Fibroblast of the aortic adventitia (primary cell): Measurements from ENCODE around the gene ZNF584. TPM values are rescaled to one million over a fixed set of nuclear protein-coding genes. Genes with fewer than 3 reads are reported as not detected.
A peak's percentile ranks its signal among the peaks of the same experiment; 100 is the strongest.

Source experiments
- DNase-seq: peaks from one replicate; pipeline ENCODE4 v3.0.0-alpha.2; 2010; ENCODE audit warnings: low read depth
- H3K4me3 ChIP-seq: 2 replicates; pipeline ENCODE4 v1.5.1; 2011; ENCODE audit warnings: low read depth, mild to moderate bottlenecking, control low read depth, low read length, moderate library complexity
- total RNA-seq: library from RNA; depleted of rRNA; stranded (reverse); fragments of >200 nt; gene quantifications from 2 replicates; pipeline ENCODE4 v1.2.3, GENCODE V29; 2012; ENCODE audit warnings: low replicate concordance
- TF ChIP-seq, protein P1 (sequence below): IDR thresholded peaks from 2 replicates; pipeline ENCODE4 v1.5.1; 2011; ENCODE audit warnings: mild to moderate bottlenecking, low read length, control low read depth, inconsistent platforms; ENCODE audit not compliant: insufficient read depth

The ZNF584 gene
- 14.4 and 17.1 TPM in 2 replicates for total RNA-seq

DNA sequence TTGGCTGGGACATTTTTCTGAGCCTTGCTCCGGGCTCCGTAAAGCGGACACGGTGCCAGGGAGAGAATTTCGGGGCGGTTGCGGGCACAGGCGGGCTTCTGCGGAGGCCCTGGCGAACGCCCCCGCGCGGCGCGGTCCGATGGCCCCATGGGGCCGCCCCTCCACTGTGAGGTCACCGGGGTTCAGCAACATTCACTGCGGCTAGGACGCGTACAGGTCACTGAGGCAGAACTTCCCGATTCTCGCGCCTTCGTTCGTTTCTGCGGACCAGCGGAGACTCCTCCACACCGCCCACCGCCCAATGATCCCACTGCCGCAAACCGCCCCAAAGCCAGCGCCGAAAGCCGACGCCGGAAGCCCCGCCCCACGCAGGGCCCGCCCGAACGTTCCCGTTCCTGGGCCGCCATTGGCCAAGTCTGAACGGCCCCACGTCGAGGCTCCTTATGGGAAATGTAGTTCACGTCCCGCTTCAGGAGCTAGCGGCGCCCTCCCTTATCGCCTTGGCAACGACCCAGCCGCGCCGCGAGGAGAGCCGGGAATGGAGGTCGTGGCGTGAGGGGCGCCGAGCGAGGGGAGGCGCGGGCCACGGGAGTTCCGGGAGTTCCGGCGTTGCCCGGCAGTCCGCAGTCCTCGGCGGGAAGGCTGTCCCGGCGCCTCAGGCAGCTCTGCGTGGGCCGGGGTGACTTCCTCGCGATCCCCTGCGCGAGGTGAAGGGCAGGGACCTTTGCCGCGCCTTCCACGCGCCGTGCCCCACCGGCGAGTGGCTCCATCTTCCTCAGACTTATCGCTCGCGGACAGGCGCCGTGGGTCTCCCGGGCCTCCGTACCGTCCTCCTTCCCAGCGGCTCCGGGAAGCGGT is at the start of gene ZNF584:
Gene ZNF584 (plus strand): TSS at position 498 of the 858 bp plus-strand sequence. CDS start 499 bp downstream, outside the sequence.
- TF ChIP-seq, protein P1, sequence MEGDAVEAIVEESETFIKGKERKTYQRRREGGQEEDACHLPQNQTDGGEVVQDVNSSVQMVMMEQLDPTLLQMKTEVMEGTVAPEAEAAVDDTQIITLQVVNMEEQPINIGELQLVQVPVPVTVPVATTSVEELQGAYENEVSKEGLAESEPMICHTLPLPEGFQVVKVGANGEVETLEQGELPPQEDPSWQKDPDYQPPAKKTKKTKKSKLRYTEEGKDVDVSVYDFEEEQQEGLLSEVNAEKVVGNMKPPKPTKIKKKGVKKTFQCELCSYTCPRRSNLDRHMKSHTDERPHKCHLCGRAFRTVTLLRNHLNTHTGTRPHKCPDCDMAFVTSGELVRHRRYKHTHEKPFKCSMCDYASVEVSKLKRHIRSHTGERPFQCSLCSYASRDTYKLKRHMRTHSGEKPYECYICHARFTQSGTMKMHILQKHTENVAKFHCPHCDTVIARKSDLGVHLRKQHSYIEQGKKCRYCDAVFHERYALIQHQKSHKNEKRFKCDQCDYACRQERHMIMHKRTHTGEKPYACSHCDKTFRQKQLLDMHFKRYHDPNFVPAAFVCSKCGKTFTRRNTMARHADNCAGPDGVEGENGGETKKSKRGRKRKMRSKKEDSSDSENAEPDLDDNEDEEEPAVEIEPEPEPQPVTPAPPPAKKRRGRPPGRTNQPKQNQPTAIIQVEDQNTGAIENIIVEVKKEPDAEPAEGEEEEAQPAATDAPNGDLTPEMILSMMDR = peak; percentile 1
- DNase-seq = peak; percentile 92
- H3K4me3 ChIP-seq = peak within 1 kb of the TSS; percentile 95

DNA sequence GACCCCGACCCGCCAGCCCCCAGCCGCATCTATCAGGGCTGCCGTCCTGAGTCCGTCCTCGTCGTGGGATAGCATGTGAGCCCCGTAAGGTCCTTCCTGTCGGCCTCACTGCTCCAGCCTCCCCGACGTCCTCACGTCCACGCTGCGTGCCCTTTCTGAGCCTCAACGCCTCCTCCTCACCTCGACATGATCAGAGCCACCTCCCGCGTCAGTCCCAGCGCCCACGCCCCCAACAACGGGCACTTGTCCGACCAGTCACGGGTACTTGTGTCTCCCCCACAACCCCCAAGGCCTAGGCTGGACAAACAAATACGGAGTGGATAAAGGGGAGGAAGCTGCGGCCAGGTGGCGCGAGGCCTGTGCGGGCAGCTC is 46.6 kb upstream of the ZNF584 start:
- TF ChIP-seq, protein P1 = no peak
- H3K4me3 ChIP-seq = peak overlapping the region; percentile 80
- no peak for DNase-seq

DNA sequence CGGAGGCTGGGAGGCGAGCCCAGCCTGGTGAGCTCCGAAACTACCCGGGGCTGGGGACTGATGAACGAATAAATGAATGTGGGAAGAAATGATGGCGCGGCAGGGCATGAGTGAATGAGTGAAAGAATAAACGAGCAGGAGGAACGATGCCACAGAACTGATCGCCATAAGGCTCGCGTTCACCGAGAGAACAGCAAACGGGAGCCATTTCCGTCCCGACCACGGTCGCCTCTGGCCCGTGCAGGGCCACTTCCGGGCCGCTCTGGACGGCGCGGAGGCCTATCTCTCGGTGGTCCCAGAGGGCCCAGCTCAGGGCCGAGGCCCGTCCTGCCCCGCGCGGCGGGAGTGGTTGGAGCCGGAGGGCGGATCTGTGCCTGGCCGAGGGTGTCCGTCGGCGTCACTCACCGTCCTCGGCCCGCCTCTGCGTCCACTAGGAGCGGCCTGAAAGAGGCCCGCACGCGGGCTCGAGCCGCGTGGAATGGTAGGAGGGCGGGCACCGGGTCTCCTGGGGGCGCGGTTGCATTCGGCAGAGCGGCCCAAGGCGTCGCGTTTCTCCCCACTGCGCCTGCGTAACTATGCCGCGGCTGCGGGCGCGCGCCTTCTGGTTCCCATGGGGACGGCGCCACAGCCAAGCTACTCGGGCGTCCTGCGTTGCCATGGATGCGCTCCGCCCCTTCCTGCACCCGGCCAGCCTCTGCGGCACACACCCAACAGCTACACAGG is 46.0 kb upstream of the ZNF584 start, which contains the start of gene ZNF497:
Gene ZNF497 (minus strand): TSS at position 480 of the 723 bp plus-strand sequence. CDS start 5,116 bp downstream, outside the sequence.
- peak within 1 kb of the TSS; percentile 80 for H3K4me3 ChIP-seq
- TF ChIP-seq, protein P1 = no peak
- DNase-seq = peak; percentile 95

DNA sequence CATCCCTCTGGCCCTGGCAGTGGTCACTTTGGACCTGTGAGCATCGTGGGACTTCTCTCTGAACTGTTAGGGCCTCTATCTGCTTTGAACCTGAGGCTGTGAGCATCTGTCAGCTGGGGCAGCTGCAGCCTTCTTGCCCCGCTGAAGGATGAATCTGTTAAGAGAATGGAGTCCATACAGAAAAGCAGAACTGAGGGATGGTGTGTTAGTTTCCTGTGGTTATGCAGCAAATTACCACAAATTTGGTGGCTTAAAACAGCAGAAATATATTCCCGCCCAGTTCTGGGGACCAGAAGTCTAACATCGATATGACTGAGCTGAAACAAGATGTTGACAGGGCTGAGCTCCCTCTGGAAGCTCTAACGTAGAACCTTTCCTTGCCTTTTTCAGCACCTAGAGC is 44.3 kb upstream of the ZNF584 start:
- no peak overlapping the region for H3K4me3 ChIP-seq
- TF ChIP-seq, protein P1 = no peak
- no peak for DNase-seq

DNA sequence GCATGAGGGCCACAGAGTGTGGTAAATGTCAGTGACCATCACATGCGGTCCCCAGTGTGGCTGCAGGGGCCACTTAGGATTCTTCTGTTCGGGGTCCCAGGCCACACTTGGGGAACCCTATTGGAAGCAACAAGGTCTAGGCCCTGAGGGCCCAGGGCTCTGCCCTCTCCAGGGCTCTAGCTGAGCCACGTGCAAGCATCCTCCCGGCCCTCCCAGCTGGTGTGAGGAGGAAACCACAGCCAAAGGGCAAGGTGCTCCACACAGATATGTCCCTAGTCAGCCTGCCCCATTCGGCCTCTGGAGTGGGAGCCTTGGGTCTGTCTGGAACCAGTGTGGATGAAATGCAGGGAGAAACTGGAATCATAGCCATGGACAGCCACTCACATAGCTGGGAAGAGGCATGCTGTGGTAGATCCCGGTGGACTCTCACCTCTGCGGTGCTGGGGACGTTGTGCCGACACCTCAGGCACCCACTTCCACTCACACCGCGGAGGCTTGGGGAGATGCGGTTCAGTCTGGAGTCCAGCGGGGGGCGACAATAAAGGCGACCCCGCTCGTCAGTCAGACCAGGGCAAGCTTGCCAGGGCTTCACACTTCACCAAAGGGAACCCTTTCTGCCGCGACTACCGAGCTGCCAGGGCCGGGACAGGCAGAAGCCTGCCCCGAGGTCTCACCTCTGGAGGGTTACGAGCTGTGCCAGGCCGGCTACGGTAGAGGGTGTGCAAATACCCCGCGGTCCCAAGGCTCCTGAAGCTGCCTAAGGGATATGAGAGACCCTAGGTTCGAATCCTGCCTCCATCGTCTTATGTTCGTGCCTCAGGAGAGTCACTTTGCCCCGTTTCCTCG is 41.6 kb upstream of the ZNF584 start:
- no peak for DNase-seq
- H3K4me3 ChIP-seq = no peak overlapping the region
- TF ChIP-seq, protein P1 = no peak
